ENCODE measurements around the gene GET3.
A peak's percentile ranks its signal among the peaks of the same experiment; 100 is the strongest.

GET3 gene

DNA sequence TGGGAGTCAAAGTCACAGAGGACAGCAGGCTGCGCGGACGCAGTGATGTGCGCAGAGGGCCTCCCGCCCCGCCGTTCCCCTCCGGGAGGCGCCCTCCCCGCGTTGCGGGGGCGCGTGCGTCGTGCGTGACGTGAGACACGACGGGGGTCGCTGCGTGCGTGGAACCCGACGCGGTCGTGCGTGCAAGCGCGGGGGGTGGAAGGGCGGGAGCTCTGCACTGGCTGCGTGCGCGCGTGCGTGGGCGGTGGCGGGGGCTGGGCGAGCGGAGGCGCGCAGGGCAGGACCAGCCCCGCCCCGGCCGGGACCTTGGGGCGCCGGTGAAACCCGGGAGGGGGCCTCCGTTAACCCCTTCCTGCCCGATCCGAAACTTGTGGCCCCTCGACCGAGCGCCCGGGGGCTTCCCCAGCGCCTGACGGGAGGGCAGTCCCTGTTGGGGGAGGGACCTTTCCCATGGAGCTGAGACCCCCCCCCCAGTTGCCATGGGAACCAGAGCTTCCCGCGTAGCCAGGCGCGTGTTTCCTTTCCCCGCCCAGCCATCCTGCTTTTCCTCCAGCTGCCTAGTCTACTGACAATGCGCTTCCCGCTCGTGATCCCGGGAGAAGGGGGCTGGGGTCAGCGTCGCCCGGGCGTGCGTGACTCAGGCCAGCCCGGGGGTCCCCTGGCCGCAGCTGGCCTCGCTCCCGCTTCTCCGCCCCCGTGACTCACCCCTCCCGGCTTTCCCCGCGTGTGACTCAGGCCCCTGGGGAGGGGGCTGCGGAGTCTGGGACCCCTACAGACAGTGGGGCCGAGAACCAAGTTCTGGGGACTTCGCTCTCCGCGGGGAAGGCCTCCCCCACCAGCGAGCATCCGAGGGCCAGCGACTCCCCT, 45.4 kb downstream of the GET3 start:
- DNase-seq = peak; percentile 95

DNA sequence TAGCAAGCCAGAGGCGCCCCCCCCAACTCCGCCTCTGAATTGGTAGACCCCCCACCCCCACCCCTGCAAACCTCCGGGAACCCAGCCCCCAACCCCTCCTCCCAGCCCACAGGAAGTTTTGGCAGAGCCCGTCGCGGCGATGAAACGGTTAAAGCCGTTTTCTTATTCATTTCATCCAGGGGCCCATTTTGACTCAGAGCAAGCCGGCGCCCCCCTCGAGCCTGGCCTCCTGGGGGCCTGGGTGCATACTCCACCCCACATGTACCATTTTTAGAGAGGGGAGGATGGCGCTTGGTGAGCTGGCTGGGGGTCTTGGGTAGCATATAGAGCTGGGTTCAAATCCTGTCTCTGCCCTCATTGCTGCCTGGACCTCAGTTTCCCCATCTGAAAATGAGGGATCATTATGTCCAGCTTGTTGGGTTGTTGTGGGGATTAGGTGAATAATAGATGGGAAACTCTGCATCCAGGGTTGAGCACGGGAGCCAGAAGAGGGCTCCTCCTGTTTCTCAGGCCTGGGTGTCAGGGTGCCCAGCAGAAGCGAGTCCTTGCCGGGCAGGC, 46.1 kb downstream of the GET3 start:
- DNase-seq = no peak

DNA sequence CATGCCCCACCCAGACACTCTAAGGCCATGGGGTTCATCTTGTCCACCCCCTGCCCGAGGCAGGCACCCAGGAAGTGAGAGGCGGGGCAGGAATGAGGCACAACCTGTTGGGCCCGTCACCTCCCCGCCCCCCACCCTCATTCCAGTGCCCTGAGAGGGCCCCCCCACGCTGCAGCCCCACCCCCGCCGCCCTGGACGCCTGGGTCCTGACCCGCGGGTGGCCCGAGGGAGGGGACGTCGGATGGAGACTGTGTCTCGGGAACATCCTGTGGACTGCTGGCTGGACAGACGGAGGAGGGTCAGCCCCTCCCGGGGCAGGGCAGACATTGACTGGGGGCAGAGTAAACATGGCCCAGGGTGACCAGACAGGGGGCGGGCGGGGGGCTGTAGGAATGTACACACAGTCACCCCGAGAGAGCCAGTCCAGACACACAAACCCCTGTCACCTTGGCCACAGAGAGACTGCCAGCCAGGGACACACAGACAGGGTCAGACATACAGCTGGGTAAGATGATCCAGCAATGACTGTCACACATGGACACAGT, 46.6 kb downstream of the GET3 start:
- DNase-seq = peak; percentile 89

DNA sequence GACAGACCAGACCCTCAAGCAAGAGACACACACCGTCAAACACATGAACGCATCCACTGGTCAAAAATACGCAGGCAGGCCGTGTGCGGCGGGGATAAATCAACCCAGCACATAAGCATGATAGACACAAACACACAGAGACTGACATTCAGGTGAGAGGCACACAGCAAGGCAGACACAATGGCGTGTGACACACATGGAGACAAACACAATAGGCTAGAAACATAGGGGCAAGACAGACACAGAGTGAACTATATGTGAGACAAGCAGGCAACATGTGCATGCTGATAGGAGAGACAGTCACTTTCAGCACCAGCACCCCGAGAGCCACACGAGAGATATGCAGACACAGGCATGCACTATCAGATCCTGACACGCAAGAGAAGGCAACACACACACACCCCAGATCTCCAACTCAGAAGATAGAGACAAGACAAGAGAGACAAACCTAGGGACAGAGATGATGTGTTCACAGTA, 47.1 kb downstream of the GET3 start:
- no peak for DNase-seq

DNA sequence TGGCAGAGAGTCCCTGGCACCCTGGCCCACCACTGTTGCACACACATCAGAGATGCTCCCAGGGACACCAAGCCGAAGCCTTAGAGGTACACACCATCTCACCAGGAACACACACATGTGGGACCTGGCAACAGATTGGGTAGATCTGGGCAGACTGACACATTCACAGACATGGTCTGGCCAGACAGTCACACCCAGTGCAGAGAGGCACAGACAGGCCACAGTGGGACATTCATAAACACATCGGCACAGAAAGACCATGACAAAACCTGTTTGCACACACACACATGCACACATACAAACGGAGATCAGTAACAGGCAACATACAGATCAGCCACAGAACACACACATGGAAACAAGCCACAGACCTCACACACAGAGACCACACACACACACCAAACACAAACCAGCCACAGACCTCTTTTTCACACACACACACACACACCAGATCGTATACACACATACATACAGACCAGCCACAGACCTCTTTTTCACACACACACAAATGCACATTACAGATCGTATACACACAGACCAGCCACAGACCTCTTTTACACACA, 47.7 kb downstream of the GET3 start:
- no peak for DNase-seq

DNA sequence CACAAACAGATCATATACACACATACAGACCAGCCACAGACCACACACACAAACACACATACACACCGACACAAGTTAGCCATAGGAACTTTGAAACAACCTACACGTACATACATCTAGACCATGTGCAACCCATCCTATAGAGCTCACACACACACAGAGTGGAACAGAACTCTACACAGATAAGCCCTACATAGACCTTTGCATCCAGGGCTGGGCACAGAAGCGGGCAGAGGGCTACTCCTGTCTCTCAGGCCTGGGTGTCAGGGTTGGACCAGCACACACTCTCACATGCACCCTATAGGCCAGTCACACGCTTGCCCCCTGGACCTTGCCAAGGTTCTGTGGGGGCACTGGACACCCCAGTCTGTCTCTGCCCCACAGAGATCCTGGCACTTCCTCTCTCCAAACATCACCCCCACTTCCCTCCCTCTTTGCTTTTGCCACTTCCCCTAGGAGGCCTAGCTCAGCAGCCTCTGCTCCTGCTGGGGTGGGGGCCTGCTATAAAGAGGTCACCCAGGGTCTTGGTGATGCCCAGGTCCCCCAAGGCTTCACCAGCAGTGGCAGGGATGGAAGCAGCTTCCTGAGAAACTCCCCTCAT, 48.2 kb downstream of the GET3 start:
- DNase-seq = no peak

DNA sequence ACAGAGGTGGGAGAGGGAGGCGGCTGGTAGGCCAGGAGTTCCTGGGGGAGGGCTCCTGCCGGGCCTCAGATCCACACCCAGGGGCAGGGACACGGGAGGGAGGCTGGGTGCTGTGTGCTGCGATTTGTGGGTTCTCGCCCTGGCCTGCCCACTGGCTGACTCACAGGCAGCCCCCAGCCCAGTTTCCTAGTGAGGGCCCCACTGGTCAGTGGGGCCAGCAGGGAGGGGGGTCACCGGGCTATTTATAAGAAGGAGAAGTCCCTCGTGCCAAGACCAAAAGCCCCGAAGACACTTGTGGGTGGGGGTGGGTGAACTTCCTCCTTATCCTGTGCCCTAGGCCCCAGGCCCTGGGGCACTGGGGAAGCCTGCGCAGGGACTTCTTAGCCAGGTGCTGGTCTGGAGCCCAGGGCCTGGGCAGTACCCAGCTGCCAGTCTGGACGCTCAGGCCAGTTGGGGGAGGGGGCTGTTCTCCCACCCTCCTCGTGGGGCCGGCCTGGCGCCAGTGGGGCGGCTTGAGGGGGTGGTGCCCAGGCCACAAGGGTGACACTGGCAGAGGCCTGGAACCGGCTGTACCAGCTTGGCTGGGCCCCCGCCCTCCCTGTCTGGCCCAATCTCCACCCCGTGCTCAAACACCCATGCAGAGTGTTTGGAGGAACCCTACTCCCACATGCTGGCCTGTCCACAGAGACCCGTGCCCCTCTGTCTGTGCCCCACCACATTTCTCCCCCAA, 49.0 kb downstream of the GET3 start:
- DNase-seq = no peak

DNA sequence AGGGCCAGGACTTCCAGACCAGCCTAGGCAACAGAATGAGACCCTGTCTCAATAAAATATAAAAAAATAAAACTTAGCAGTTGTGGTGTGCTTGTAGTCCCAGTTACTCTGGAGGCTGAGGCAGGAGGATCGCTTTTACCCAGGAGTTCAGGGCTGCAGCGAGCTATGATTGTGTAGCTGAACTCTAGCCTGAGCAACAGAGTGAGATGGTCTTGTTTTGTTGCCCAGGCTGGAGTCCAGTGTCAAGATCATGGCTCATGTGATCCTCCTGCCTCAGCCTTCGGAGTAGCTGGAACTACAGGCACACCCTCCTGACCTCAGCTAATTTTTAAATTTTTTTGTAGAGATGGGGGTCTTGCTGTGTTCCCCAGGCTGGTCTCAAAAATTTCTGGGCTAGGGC, 49.7 kb downstream of the GET3 start:
- no peak for DNase-seq

DNA sequence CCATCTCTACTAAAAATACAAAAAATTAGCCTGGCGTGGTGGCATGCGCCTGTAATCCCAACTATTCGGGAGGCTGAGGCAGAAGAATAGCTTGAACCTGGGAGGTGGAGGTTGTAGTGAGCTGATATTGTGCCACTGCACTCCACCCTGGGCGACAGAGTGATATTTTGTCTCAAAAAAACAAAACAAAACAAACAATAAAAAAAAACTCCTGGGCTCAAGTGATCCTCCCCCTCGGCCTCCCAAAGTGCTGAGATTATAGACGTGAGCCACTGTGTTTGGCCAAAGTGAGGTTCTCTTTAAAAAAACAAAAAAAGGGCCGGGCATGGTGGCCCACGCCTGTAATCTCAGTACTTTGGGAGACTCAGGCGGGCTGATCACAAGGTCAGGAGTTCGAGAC, 50.2 kb downstream of the GET3 start:
- DNase-seq = no peak

DNA sequence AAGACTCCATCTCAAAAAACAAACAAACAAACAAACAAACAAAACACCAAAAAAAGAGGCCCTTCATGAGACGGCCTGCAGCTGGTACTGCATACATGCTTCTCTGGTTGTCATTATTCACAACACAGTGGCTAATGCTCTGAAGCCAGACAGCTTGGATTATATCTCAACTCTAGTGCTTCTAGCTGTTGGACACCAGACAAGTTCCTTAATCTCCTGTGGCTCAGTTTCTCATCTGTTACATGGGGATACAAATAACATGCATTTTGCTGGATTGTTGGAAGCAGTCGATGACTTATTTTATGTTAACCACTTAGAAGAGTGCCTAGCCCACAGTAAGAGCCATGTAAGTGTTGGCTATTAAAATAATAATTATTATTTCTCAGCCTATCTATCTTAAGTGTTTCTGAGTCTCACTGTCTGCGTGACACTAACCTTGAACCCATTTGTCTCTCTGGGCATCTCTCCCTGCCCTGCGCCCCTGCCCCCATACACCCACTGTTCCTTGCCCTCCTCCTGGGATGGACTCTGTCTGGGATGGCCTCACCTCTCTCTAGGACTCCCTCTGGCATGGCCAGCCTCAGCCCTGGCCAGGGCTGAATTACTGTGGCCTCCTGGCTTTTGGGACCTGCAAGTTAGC, 50.9 kb downstream of the GET3 start:
- no peak for DNase-seq

DNA sequence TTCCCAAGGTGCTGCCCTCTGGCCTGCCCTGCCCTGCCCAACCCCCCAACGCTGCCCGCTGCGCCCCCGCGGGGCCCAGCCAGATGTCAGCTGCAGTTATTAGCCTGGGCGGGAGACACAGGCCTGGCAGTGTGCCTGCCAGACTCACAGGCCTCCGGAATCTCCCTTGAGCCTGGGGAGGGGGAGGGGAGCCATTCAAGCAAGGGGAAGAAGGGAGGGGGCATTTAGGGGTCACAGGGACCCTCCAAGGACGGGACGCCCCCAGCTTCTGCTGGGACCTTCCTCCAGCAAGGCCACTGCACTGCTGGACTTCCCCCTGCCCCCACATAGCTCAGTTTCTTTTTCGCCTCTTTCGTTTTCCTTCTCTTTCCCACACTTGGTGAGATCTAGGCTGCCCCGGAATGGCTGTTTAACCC, 51.4 kb downstream of the GET3 start:
- DNase-seq = peak; percentile 89

DNA sequence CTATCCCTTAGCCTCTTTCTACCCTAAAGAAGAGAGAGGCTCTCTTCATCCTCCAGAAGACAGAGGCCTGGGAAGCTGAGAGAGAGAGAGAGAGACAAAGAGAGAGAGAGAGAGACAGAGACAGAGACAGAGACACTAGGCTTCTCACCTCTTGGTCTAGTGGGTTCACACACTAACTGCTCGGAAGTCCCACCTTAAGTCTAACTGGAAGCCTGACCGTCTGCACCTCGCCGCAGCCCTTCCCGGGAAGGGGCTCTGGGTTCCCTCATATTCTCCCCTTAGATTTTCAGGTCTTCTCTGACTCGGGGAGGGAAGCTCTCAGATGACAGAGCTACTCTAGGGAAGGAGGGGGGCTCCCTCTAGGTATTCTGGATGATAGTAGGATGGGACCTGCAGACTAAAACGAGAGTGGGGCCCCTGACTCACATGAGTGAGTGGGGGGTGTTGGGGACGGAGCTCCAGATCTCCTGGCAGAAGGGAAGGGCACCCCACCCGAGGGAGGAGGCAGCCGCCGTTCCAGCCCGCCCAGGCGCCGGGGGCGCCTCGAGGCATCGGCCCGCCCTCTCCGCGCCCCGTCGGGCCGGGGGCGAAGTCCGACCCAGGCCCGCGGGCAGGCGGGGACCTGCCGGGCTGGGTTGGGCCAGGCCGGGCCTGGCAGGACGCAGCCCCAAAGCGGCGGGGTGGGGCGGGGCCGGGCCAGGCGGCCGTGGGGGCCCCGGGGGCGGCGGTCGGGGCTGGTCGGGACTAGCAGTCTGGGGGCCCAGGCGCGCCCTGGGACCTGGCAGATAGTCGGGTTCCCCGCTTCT, 52.0 kb downstream of the GET3 start:
- peak; percentile 63 for DNase-seq

DNA sequence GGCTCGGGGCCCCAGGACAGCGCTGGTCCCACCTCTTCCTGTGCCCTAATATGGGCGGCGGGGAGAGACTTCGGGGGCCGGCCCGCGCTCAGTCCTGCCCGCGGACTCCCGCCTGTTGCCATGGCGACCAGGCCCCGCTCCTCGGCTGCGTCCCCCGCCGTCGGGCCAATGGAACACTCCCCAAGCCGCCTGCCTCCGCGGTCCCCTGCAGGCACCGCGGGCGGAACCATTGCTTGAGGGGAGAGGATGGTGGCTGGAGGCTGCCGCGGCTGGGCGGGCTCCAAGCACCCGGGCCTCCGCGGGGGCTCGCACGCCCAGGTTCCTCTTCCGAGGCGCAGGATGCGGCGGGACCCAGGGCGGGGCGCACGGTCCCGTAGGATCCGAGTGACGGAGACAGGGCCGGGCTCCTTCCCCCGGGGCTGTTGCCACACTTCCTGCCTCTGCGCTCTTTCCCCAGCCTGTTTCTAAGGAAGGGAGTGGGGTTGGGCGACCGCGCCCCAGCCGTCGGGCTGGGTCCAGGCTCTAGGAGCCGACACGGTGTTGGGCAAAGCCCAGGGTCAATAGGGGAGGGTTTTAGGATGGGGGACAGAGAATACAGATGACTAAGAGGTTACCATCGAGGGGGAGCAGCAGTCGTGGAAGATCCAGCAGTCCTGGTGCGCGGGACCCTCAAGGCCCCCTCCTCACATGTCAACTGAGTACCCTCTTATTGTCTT, 52.8 kb downstream of the GET3 start:
- DNase-seq = peak; percentile 96

DNA sequence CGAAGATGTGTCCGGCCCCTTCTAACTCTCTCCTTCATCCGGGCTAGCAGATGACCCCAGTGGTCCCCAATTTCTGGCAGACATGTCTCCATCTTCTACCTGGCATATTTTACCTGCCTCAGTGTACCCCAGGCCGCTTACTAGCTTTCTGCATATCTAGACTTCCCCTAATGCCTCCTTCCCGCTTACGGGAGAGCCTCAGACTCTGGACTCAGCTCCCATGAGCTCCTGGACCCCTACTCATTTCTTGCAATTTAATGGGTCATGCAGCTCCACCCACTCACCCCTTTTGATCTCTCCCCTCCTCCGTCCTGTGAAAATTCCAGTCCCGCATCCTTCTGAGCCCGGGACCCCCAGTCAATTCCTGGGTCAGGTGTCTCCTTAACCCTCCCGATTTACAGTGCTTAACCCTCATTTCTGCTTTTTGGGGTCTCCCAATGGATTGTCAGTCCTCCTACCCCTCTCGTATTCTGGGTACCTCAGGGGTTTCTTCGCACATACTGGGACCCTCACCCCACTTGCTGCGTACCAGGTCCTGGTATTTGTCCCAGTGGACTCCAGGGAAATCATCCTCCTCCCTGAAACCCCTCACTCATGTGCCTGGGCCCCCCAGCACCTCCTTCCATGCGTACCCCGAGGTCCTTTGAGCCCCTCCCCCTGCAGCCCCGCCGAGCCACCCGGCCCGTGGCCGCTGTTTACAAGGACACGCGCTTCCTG, 53.5 kb downstream of the GET3 start:
- no peak for DNase-seq

DNA sequence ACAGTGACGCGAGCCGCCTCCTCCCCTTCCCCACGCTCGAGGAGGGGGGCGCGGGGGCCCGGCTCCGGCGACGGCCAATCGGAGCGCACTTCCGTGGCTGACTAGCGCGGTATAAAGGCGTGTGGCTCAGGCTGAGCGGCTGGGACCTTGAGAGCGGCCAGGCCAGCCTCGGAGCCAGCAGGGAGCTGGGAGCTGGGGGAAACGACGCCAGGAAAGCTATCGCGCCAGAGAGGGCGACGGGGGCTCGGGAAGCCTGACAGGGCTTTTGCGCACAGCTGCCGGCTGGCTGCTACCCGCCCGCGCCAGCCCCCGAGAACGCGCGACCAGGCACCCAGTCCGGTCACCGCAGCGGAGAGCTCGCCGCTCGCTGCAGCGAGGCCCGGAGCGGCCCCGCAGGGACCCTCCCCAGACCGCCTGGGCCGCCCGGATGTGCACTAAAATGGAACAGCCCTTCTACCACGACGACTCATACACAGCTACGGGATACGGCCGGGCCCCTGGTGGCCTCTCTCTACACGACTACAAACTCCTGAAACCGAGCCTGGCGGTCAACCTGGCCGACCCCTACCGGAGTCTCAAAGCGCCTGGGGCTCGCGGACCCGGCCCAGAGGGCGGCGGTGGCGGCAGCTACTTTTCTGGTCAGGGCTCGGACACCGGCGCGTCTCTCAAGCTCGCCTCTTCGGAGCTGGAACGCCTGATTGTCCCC, 54.2 kb downstream of the GET3 start, which contains the start of gene JUNB:
JUNB (plus strand) TSS at position 142 of the 706 bp plus-strand sequence; CDS start at position 428, 286 bp downstream.
- peak; percentile 97 for DNase-seq

DNA sequence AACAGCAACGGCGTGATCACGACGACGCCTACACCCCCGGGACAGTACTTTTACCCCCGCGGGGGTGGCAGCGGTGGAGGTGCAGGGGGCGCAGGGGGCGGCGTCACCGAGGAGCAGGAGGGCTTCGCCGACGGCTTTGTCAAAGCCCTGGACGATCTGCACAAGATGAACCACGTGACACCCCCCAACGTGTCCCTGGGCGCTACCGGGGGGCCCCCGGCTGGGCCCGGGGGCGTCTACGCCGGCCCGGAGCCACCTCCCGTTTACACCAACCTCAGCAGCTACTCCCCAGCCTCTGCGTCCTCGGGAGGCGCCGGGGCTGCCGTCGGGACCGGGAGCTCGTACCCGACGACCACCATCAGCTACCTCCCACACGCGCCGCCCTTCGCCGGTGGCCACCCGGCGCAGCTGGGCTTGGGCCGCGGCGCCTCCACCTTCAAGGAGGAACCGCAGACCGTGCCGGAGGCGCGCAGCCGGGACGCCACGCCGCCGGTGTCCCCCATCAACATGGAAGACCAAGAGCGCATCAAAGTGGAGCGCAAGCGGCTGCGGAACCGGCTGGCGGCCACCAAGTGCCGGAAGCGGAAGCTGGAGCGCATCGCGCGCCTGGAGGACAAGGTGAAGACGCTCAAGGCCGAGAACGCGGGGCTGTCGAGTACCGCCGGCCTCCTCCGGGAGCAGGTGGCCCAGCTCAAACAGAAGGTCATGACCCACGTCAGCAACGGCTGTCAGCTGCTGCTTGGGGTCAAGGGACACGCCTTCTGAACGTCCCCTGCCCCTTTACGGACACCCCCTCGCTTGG, 55.0 kb downstream of the GET3 start:
- peak; percentile 82 for DNase-seq

DNA sequence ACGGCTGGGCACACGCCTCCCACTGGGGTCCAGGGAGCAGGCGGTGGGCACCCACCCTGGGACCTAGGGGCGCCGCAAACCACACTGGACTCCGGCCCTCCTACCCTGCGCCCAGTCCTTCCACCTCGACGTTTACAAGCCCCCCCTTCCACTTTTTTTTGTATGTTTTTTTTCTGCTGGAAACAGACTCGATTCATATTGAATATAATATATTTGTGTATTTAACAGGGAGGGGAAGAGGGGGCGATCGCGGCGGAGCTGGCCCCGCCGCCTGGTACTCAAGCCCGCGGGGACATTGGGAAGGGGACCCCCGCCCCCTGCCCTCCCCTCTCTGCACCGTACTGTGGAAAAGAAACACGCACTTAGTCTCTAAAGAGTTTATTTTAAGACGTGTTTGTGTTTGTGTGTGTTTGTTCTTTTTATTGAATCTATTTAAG, 55.6 kb downstream of the GET3 start:
- no peak for DNase-seq
